ENCODE measurements around the gene SH3BP2. TPM values are rescaled to one million over a fixed set of nuclear protein-coding genes. Genes with fewer than 3 reads are reported as not detected.
A peak's percentile ranks its signal among the peaks of the same experiment; 100 is the strongest.

SH3BP2 gene
- total and polyA plus RNA-seq, 10 of the 15 experiments (the other 5 are each of a cell fraction or from before 2014, with no cell fraction given) = 1.1 to 61.8 (median 23.9) TPM

GRCh38 chr4:2843941-2844584, 51.2 kb downstream of the SH3BP2 start:
- Histone ChIP-seq H2AFZ (ENCODE audit: control insufficient read depth, low read depth, low read length) (no peak overlapping the region), H3K27ac (ENCODE audit: control insufficient read depth, insufficient read depth) (peak overlapping the region; percentile 78), H3K36me3 (ENCODE audit: control insufficient read depth in 2 of 2, insufficient read depth in 2 of 2, low read length in 1 of 2) (no peaks in the 10 kb centered on the region), H3K79me2 (ENCODE audit: control insufficient read depth, insufficient read depth, low read length) (peaks cover 47% of the 10 kb centered on the region), H3K9me3 (replicated peaks; ENCODE audit: control insufficient read depth, insufficient read depth, low read length) (no peaks in the 10 kb centered on the region), H3K27me3 (replicated peaks in 1 of 2; ENCODE audit: control insufficient read depth in 2 of 2, insufficient read depth in 2 of 2, low read length in 1 of 2) (no peaks in the 10 kb centered on the region), H3K9ac (ENCODE audit: control insufficient read depth, insufficient read depth, low read length) (peak overlapping the region; percentile 82; the same call in 1 of the 2 replicates), H3K4me1 (ENCODE audit: control insufficient read depth, insufficient read depth, low read length) (peaks cover 31% of the 10 kb centered on the region), H3K4me3 (peak overlapping the region; percentile 81), H3K4me2 (ENCODE audit: control insufficient read depth, insufficient read depth) (peak overlapping the region; percentile 75), H4K20me1 (ENCODE audit: control insufficient read depth, insufficient read depth) (no peaks in the 10 kb centered on the region)
- WGBS (ENCODE audit: insufficient coverage, insufficient replicate concordance, low lambda C conversion rate, missing lambda C conversion rate) = under 1% methylated on average over 30 of the region's 74 CpGs
- FAIRE-seq (no peak), DNase-seq (ENCODE audit: low read depth, low spot score) (no peak), ATAC-seq (0 out of 3 replicates have a peak, but pooled peaks have one; percentile 1)
- ChIA-PET POLR2A (interaction anchor here (0.5 to 1.8 kb wide), 3 partner anchors 9 to 93 kb away, joined by 3 to 5 read pairs (median 3); no protein-coding TSS in a partner anchor), CTCF (interaction anchor here (0.7 kb wide), 1 partner anchor 603 kb away, joined by 5 read pairs; no protein-coding TSS in a partner anchor), SMC1A (ENCODE audit: uncharacterized antibody, unreplicated experiment) (interaction anchor here (0.8 to 6.1 kb wide), 3 partner anchors 16 to 56 kb away, joined by 3 to 49 read pairs (median 3); no protein-coding TSS in a partner anchor), RAD21 (ENCODE audit: unreplicated experiment) (interaction anchor here (1.0 kb wide), 1 partner anchor 51 kb away, joined by 5 read pairs; the partner anchor contains the start of gene SH3BP2)
- no TSS peak for BruUV-seq (replicated peaks)
- intact Hi-C loops (cut with micrococcal nuclease; ENCODE audit: unreplicated experiment) (loop anchor here (5.0 kb wide), 1 partner anchor 118 kb away; the partner anchor contains the start of genes GRK4 and NOP14), in situ Hi-C loops (cut with MboI) (no loop called here)
- TF ChIP-seq GATAD2B (conservative IDR thresholded peaks at IDR 0.05; ENCODE audit: low read depth) = 0 out of 2 replicates have a peak, but pooled peaks have one; percentile 40
- TF ChIP-seq ZSCAN29 (IDR thresholded peaks at IDR 0.05) = no peak
- peak in 1 of 2 experiments; percentile 84; a peak in 2 of 3 replicates for TF ChIP-seq EGR1 (IDR thresholded peaks at IDR 0.05; ENCODE audit: borderline replicate concordance in 1 of 2, low read depth in 2 of 2, low read length in 2 of 2)
- no peak for TF ChIP-seq PAX5 (IDR thresholded peaks at IDR 0.05; ENCODE audit: borderline replicate concordance, low read depth, low read length)
- TF ChIP-seq MYC (IDR thresholded peaks at IDR 0.05; ENCODE audit: insufficient read depth, insufficient read length, insufficient replicate concordance, low read length, severe bottlenecking) = no peak
- TF ChIP-seq LARP7 (IDR thresholded peaks at IDR 0.05) = 0 out of 2 replicates have a peak, but pooled peaks have one; percentile 26
- no peak for TF ChIP-seq CUX1 (IDR thresholded peaks at IDR 0.05; ENCODE audit: insufficient replicate concordance, low read depth, low read length)
- TF ChIP-seq RFX5 (IDR thresholded peaks at IDR 0.05; ENCODE audit: low read depth, low read length) = no peak
- TF ChIP-seq BHLHE40 (IDR thresholded peaks at IDR 0.05; ENCODE audit: borderline replicate concordance in 1 of 2, low read depth in 2 of 2, low read length in 1 of 2) = 0 out of 4 replicates have a peak, but pooled peaks of 1 of the 2 experiments have one; percentile 3
- no peak for TF ChIP-seq SP1 (IDR thresholded peaks at IDR 0.05; ENCODE audit: low read depth, low read length)
- no peak for TF ChIP-seq STAT3 (IDR thresholded peaks at IDR 0.05; ENCODE audit: low read depth, low read length)
- no peak for TF ChIP-seq NBN (IDR thresholded peaks at IDR 0.05)
- no peak for TF ChIP-seq STAT1 (conservative IDR thresholded peaks at IDR 0.05)
- TF ChIP-seq MTA3 (IDR thresholded peaks at IDR 0.05; ENCODE audit: borderline replicate concordance, low read length) = no peak
- TF ChIP-seq IKZF1 (conservative IDR thresholded peaks at IDR 0.05) = 0 out of 2 replicates have a peak, but pooled peaks have one; percentile 7
- no peak for TF ChIP-seq MLLT1 (IDR thresholded peaks at IDR 0.05)
- TF ChIP-seq CEBPB (IDR thresholded peaks at IDR 0.05; ENCODE audit: borderline replicate concordance in 1 of 2, low read depth in 2 of 2, low read length in 2 of 2) = no peak
